ENCODE data around the gene FCRL4.

FCRL4 gene

GRCh38 chr1:157622471-157622870 is 24.6 kb upstream of the FCRL4 start:
- H3K4me3 ChIP-seq (ENCODE audit: low read depth, low read length), result no peak overlapping the region
- no peak for TF ChIP-seq CTCF (conservative IDR thresholded peaks at IDR 0.05; ENCODE audit: low read depth, low read length)
- no peak for DNase-seq (ENCODE audit: low read depth)

GRCh38 chr1:157618190-157618589 is 20.3 kb upstream of the FCRL4 start:
- no peak overlapping the region for H3K4me3 ChIP-seq (ENCODE audit: low read depth, low read length)
- TF ChIP-seq CTCF (conservative IDR thresholded peaks at IDR 0.05; ENCODE audit: low read depth, low read length), result no peak
- no peak for DNase-seq (ENCODE audit: low read depth)

GRCh38 chr1:157600236-157600635 is 2.4 kb upstream of the FCRL4 start:
- no peak for TF ChIP-seq CTCF (conservative IDR thresholded peaks at IDR 0.05; ENCODE audit: low read depth, low read length)
- DNase-seq (ENCODE audit: low read depth), result no peak
- no peak overlapping the region for H3K4me3 ChIP-seq (ENCODE audit: low read depth, low read length)

GRCh38 chr1:157596384-157596783 is 1.5 kb downstream of the FCRL4 start:
- no peak overlapping the region for H3K4me3 ChIP-seq (ENCODE audit: low read depth, low read length)
- TF ChIP-seq CTCF (conservative IDR thresholded peaks at IDR 0.05; ENCODE audit: low read depth, low read length), result no peak
- no peak for DNase-seq (ENCODE audit: low read depth)

GRCh38 chr1:157595356-157595755 is 2.5 kb downstream of the FCRL4 start:
- no peak for DNase-seq (ENCODE audit: low read depth)
- TF ChIP-seq CTCF (conservative IDR thresholded peaks at IDR 0.05; ENCODE audit: low read depth, low read length), result no peak
- H3K4me3 ChIP-seq (ENCODE audit: low read depth, low read length), result no peak overlapping the region

- no peak overlapping the region for H3K4me3 ChIP-seq (ENCODE audit: low read depth, low read length)
- TF ChIP-seq CTCF (conservative IDR thresholded peaks at IDR 0.05; ENCODE audit: low read depth, low read length), result no peak
- DNase-seq (ENCODE audit: low read depth), result no peak
Observed at GRCh38 chr1:157585984-157586383, 11.9 kb downstream of the FCRL4 start.

- no peak overlapping the region for H3K4me3 ChIP-seq (ENCODE audit: low read depth, low read length)
- TF ChIP-seq CTCF (conservative IDR thresholded peaks at IDR 0.05; ENCODE audit: low read depth, low read length), result no peak
- DNase-seq (ENCODE audit: low read depth), result no peak
Observed at GRCh38 chr1:157584503-157584902, 13.4 kb downstream of the FCRL4 start.
